22Rv1 (cell line): ENCODE data around the gene DTWD1.

Experiments
- CTCF ChIP-seq: fragments of 450-650 bp; IDR thresholded peaks from 2 replicates; pipeline ENCODE4 v1.5.1; 2017; ENCODE audit warnings: mild to moderate bottlenecking
- ZFX ChIP-seq: fragments of 450-650 bp; IDR thresholded peaks from 2 replicates; pipeline ENCODE4 v1.6.1; 2017; ENCODE audit warnings: antibody characterized with exemption, borderline replicate concordance

DNA sequence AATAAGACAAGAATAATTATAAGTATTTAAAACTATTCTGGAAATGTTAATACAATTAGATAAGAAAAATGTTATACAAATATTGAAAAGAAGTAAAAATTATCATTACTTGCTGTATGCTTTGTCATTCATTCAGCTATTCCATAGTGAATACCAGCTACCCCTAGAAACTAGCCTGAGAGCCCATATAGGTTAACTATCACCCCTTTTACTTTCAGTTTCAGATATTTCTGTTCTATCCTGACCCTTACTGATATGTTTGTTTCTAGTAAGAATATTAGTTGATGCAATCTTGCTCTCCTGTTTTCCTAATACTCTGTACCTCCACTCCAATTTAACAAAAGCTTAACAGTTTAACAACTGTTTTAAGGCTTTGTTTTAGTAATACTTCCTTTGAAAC lies 31.8 kb upstream of the DTWD1 start:
- TF ChIP-seq CTCF = no peak
- TF ChIP-seq ZFX = no peak
